Brain microvascular endothelial cell (primary cell): ENCODE measurements around the gene ERCC4.

Experiments
- DNase-seq: peaks from one replicate; pipeline ENCODE4 v3.0.0-alpha.2; 2020
- H3K27ac ChIP-seq: fragments of 250-450 bp; sonication (Bioruptor Pico); 2 replicates; pipeline ENCODE4 v1.5.1; 2020; ENCODE audit warnings: mild to moderate bottlenecking, moderate library complexity
- H3K27me3 ChIP-seq: fragments of 250-450 bp; sonication (Bioruptor Pico); replicated peaks from 2 replicates; pipeline ENCODE4 v1.5.1; 2020; ENCODE audit warnings: mild to moderate bottlenecking
- H3K36me3 ChIP-seq: fragments of 250-450 bp; sonication (Bioruptor Pico); replicated peaks from 2 replicates; pipeline ENCODE4 v1.5.1; 2020; ENCODE audit warnings: mild to moderate bottlenecking
- H3K4me3 ChIP-seq: 2 replicates; pipeline ENCODE4 v1.5.1; 2011; ENCODE audit warnings: low read depth, mild to moderate bottlenecking, control low read depth, low read length, moderate library complexity
- CTCF ChIP-seq: IDR thresholded peaks from 2 replicates; pipeline ENCODE4 v1.5.1; 2011; ENCODE audit warnings: low read depth, mild to moderate bottlenecking, moderate library complexity, low read length, control low read depth, inconsistent platforms; ENCODE audit errors: missing control alignments
- in situ Hi-C: cut with HindIII; loops from 2 replicates; pipeline ENCODE4 v1.10.0; 2017; ENCODE audit warnings: low sequenced_read_pairs, low pct_ligation_motif_present

The ERCC4 gene

DNA sequence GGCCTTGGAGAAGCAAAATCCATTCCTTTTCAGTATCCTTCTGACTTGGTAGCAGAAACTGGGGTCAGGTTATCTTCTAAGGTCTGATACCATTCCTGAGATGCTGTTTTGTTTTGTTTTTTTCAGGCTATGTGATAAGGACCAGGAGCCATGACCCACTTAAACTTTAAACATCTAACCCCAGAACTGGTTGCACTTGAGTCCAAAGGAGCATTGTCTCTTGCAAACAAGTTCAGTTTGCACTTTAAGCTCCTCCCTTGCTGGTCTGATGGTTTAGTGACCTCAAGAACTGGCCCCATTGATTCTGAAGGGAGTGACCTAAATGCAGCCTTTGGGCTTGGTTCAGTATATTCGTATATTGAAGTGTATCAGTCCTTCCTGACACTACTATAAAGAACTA lies 75.2 kb downstream of the ERCC4 start:
- Histone ChIP-seq H3K27ac (no peak overlapping the region), H3K4me3 (no peak overlapping the region), H3K36me3 (no peaks in the 10 kb centered on the region), H3K27me3 (no peaks in the 10 kb centered on the region)
- no peak for TF ChIP-seq CTCF
- DNase-seq: no peak
- in situ Hi-C loops: no loop called here

GRCh38 chr16:13996778-13997288 lies 76.9 kb downstream of the ERCC4 start:
- no peak for DNase-seq
- no peak overlapping the region for H3K27ac ChIP-seq
- no peak for TF ChIP-seq CTCF
- H3K36me3 ChIP-seq: no peaks in the 10 kb centered on the region
- in situ Hi-C loops: no loop called here
- no peak overlapping the region for H3K4me3 ChIP-seq
- no peaks in the 10 kb centered on the region for H3K27me3 ChIP-seq

- in situ Hi-C loops: no loop called here
- no peak overlapping the region for H3K4me3 ChIP-seq
- no peak for DNase-seq
- no peaks in the 10 kb centered on the region for H3K36me3 ChIP-seq
- no peaks in the 10 kb centered on the region for H3K27me3 ChIP-seq
- H3K27ac ChIP-seq: no peak overlapping the region
- no peak for TF ChIP-seq CTCF
These were observed 77.6 kb downstream of the ERCC4 start for GRCh38 chr16:13997526-13997925.

GRCh38 chr16:13997933-13998332 lies 78.0 kb downstream of the ERCC4 start:
- no peak for DNase-seq
- in situ Hi-C loops: no loop called here
- no peak for TF ChIP-seq CTCF

GRCh38 chr16:13999071-13999894 lies 79.3 kb downstream of the ERCC4 start:
- no peak for TF ChIP-seq CTCF
- Histone ChIP-seq H3K36me3 (no peaks in the 10 kb centered on the region), H3K4me3 (no peak overlapping the region), H3K27ac (no peak overlapping the region), H3K27me3 (no peaks in the 10 kb centered on the region)
- DNase-seq: no peak
- in situ Hi-C loops: no loop called here

More at GRCh38 chr16:13997933-13998332, 78.0 kb downstream of the ERCC4 start:
- Histone ChIP-seq H3K36me3 (no peaks in the 10 kb centered on the region), H3K27ac (no peak overlapping the region), H3K27me3 (no peaks in the 10 kb centered on the region), H3K4me3 (no peak overlapping the region)
